Germinal center (tissue), 1 donor: ENCODE results near the gene STXBP3.

Experiments used
- DNase-seq: peaks from one replicate; pipeline ENCODE4 v3.0.0; 2012; ENCODE audit warnings: mixed read lengths, low spot score

Gene STXBP3

DNA sequence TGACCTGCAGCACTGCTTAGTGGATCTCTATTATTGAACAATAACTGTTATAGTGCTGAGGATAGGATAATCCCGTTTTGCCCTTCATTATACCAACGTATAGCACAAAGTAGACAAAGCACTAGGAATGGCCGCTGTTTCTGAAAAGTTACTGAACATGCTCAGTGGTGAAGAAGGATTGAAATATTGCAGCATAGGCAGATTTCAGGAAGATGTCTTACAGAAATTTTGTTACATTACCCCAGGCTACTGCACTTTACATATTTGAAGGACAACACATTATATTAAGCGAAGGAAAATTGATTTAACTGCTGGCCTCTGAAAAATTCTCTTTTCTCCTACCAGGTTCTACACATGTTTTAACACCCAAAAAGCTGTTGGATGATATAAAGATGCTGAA lies 62.0 kb downstream of the STXBP3 start:
- no peak for DNase-seq

- DNase-seq: no peak
Observed at GRCh38 chr1:108811611-108812010, 65.1 kb downstream of the STXBP3 start.

- DNase-seq: no peak
Observed at GRCh38 chr1:108813326-108813725, 66.9 kb downstream of the STXBP3 start.

DNA sequence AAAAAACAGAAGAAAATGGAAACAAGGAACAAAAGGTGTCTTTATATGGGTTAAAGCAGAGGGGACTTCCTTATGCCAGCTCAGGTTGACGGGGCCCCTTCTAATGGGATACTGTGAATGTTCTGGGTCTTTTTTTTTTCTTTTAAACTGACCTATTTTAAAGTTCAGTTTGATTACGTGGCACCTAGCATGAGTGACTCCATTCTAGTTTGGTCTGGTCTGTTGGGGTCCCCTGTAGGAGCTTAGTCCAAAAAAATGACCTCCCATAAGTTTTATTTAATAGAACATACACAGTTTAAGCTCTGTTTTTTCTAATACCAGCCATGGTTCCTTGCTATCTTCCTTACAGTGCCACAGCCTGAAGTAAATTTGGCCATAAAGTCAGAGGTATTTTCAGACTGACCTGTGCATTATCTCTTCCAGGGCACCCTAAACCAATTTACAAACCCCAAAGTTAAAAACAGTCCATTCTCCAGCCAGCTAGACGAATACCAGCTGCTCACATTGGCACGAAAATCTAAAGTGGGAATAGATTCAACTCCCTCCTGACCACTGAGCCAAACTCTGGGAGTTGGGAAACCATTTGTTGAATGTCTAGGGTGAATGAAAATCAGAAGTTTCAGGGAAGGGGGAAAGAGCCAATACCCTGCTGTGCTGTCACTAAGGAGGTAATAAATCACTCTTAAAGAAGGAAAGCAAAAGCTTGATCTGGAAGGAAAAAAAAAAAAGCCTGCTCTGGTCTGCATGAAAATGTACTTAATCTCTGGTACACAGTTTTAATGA lies 68.1 kb downstream of the STXBP3 start:
- DNase-seq: no peak

DNA sequence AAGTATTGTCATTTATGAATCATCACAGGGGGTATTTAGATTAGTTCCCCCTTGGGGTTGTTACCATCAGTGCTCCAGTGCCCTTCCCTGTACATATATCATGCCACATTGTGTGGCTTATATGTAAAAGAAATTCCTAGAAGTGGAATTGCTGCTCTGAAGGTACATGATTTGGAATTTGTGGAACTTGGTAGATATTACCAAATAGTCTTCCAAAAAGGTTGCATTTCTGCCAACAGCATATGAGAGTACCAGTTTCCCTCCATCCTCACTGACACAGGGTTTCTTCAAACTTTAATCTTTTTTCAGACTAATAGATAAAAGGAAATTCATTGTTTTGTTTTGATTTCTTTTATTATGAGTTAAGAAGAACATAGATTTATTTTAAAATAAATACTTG lies 69.1 kb downstream of the STXBP3 start:
- no peak for DNase-seq

- DNase-seq: no peak
Observed at GRCh38 chr1:108816049-108816893, 69.8 kb downstream of the STXBP3 start.

GRCh38 chr1:108817016-108817415 lies 70.5 kb downstream of the STXBP3 start:
- no peak for DNase-seq

GRCh38 chr1:108817811-108818210 lies 71.3 kb downstream of the STXBP3 start:
- DNase-seq: no peak

- no peak for DNase-seq
Observed at GRCh38 chr1:108819878-108820277, 73.4 kb downstream of the STXBP3 start.

DNA sequence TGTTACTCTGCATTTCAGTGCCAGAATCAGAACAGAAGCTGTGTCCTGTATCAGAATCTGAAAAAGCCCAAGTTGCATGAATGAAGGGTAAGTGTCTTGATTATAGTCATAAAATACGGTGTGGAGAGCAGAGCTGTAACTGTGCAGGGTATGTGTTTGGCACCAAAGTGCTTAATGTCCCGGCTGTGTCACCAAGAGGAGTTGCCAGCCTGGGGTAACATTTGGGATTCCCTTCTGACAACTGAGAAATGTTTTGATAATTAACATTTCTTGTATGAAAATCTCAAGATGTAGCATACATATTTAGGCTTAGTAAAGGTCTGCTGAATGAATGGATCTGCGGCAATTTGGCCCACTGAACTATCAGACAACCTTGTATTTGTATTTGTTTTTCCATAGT lies 77.2 kb downstream of the STXBP3 start:
- DNase-seq: no peak

DNA sequence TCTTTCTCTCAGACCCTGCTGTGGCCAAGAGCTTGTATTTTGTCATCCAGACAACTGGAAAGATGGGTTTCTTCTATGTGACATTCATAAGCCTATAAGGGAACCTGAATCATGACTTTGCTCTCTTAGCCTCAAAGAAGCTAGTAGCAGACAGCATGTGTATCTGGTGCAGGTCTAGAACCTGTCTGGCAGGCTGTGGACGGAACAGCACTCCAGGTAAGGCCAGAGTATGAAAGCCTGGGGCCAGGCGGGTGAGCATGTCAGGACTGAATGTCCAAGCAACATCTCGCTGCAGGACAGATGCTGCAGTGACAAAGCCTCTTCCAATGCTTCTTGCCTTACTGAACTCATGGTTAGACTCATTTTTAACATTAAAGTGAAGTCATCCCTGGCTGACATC lies 77.6 kb downstream of the STXBP3 start:
- no peak for DNase-seq

- no peak for DNase-seq
Observed at GRCh38 chr1:108826081-108826635, 79.7 kb downstream of the STXBP3 start.

DNA sequence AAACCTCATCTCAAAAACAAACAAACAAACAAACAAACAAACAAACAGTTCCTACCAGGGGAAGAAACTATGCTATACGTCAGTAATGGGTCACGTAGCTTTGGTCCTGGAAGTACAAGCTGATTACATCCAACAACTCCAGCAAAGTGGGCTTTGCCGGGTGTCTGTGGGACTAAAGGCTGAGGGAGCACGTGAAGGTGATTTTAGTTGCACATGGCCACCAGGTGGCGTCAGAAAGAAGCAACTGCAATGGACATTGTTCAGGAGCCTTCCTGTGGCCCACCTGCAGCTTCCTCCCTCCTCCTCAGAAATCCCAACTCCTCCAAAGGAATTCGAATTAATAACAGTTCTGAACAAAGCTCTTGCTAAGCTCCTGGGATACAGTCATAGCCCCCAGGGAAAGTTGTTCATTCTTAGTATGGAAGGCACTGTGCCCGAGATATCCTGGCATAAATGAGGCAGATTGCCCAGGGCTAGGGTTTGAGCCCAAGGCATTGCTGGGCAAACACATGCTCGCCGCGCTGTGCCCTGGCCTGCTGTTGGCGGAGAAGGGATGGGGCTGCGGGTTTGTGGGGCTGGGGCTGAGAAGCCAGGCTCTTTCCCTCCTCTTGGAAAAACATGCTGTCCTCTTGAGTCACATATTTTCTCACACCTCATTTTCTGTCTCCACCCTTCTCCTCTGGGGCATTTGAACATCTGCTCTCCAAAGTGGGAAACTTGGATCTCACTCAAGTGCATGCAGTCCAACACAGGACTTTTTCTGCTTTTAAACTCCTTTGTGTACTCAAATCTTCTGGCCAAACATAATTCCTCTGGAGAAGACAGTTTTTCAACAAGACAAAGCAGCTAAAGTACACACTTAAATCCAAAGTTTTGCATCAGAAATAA lies 81.8 kb downstream of the STXBP3 start:
- DNase-seq: peak; percentile 76

- DNase-seq: no peak
Observed at GRCh38 chr1:108829498-108829916, 83.0 kb downstream of the STXBP3 start.

- DNase-seq: no peak
Observed at GRCh38 chr1:108830119-108831008, 83.9 kb downstream of the STXBP3 start.

- no peak for DNase-seq
Observed at GRCh38 chr1:108831225-108831624, 84.8 kb downstream of the STXBP3 start.

GRCh38 chr1:108832929-108833328 lies 86.5 kb downstream of the STXBP3 start:
- DNase-seq: no peak

GRCh38 chr1:108841703-108842102 lies 95.2 kb downstream of the STXBP3 start:
- no peak for DNase-seq

DNA sequence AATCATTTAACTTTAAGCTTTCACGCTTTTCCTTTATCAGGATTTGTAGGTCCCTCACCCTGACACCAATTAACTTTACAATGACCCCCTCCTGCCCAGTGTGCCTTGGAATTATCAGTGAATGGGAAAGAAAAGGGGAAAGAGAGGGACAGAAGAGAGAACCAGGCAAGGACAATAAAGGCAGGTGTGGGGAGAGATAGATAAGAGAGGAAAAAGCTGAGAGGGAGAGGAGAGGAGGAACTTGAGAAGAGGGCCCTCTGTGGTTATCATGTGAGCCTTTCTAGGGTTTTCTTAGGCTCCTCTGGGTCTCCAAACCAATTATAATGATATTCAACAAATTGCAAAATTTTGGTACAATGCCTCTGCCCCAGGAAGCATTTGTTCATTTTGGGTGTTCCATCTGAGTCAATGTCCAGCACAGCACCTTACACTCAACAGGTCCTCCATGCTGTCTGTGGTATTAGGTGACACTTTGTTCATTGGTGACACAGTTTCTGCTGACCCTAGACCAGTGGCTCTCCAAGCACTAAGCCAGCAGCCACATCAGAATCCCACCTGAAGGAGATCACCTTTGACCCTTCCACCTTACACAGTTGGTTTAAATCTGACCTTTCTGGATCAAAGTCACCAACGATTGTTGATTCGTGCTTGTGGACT lies 96.2 kb downstream of the STXBP3 start:
- DNase-seq: no peak

- DNase-seq: no peak
Observed at GRCh38 chr1:108843390-108844137, 97.1 kb downstream of the STXBP3 start.
